ENCODE measurements around the gene ESYT2.
"Not testable (repeated sequence)": the region's sequence is repeated elsewhere in the genome, so short reads cannot be mapped to it uniquely, and the experiment has no call there.

ESYT2 gene

GRCh38 chr7:158722574-158723237 is 106.6 kb downstream of the ESYT2 start:
- DNase-seq: no peak

GRCh38 chr7:158720112-158720511 is 109.2 kb downstream of the ESYT2 start:
- no peak for DNase-seq

DNA sequence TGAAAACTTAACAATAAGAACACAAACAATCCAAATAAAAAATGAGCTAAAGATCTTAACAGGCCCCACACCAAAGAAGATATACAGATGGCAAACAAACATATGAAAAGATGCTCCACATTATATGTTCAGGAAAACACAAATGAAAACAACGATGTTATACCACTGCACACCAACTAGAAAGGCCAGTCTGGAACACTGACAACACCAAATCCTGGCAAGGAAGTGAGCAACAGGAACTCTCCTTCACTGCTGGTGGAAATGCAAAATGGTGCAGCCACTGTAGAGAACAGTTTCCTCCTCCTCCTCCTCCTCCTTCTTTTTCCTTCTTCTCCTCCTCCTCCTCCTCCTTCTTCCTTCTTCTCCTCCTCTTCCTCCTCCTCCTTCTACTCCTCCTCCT is 112.5 kb downstream of the ESYT2 start:
- DNase-seq: no peak

GRCh38 chr7:158710651-158711102 is 118.6 kb downstream of the ESYT2 start:
- DNase-seq: peak; percentile 88

- no peak for DNase-seq
Observed at GRCh38 chr7:158707610-158708009, 121.7 kb downstream of the ESYT2 start.

DNA sequence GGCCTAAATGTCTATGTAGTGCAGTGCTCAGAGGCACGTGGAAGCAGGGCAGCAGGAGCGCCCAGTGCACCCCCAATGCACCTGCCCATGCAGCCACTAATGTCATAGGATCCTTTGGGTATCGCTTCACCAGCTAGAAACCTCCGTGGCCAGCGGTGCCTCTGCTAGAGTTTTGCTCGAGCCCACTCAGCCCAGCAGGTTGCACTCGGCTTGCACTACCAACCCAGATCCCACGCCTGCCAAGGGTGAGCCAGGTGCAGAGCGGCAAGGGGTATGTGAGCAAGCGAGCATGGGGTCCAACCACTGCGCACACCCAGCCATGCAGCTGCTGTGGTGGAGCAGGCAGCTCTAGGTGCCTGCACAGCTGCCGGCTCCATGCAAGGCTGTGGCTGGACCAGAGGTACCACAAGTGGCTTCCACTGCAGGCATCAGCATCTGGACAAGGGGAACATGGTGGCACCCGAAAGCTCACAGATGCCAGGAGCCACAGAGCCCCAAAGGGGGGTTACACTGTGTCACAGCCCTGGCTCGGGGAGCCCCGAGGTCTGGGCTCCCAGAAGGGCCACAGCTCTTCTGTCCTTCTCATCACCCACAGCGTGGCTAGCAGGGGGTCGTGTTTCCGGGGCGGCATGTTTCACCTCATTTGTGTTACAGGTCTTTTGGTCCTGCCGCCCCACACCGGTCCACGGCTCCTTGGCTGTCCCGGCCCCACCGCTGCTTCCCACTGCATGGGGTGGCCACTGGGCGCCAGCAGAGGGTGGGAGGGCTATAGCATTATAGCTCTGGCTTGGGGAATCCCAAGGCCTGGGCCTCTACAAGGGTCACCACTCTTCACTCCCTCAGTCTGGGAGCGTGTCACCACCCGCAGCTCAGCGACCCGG is 122.4 kb downstream of the ESYT2 start:
- no peak for DNase-seq

- DNase-seq: peak; percentile 32
Observed at GRCh38 chr7:158706273-158706704, 123.0 kb downstream of the ESYT2 start.

- DNase-seq: no peak
Observed at GRCh38 chr7:158705234-158705850, 124.0 kb downstream of the ESYT2 start.

- peak; percentile 100 for DNase-seq
Observed at GRCh38 chr7:158704524-158705233, 124.6 kb downstream of the ESYT2 start, which contains the start of gene NCAPG2. TSS of gene NCAPG2 (minus strand) at chr7:158704804. CDS start at chr7:158701899, 2,905 bp downstream.

- not testable (repeated sequence) for DNase-seq
Observed at GRCh38 chr7:158703679-158704523, 125.4 kb downstream of the ESYT2 start.

- no peak for DNase-seq
Observed at GRCh38 chr7:158702944-158703343, 126.4 kb downstream of the ESYT2 start.

DNA sequence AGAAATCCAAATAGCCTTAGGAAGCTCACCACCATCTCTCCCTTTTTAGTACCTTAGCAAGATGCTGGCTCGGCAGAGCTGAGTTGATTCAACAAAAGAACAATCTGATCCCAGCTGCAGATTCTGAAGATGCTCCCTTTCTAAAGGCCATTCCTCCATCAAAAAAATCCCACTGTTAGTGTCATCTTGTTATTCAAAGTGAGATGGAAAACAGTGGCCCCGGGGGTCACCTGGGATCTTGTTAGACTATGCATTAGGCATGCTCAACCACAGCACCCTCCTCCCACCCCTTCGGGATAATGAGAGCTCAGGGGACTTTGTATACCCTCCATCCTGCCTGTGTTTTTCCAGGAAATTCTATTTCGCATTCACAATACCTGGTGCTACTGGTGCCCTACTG is 127.1 kb downstream of the ESYT2 start:
- DNase-seq: no peak

DNA sequence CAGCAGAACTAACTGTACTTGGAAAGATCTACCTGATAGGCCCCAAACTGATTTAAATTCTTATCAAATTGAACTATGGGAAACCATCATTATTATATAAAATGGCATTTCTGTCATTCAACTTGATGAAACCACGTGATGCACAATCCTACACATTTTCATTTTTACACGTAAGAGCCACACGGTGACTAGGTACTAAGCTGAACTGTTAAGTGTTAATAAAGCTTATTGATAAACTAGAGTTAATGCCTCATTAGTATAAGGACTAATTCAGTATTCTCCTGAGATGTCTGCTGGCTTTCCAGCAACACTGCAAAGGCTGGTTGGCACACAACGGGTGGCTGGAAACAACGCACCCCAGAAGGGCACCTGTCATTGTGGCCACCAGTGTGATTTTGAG is 129.3 kb downstream of the ESYT2 start:
- DNase-seq: no peak

GRCh38 chr7:158699341-158699740 is 130.0 kb downstream of the ESYT2 start:
- no peak for DNase-seq

GRCh38 chr7:158698657-158699195 is 130.6 kb downstream of the ESYT2 start:
- no peak for DNase-seq

DNA sequence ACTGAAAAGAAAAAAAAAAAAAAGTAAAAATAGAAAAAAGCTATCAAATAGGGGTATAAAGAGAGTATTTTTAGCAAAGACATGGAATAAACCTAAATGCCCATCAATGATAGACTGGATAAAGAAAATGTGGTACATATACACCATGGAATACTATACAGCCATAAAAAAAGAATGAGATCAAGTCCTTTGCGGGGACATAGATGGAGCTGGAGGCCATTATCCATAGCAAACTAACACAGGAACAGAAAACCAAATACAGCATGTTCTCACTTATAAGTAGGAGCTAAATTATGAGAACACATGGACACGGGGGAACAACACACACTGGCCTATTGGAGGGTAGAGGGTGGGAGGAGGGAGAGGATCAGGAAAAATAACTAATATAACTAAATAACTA is 131.7 kb downstream of the ESYT2 start:
- not testable (repeated sequence) for DNase-seq

DNA sequence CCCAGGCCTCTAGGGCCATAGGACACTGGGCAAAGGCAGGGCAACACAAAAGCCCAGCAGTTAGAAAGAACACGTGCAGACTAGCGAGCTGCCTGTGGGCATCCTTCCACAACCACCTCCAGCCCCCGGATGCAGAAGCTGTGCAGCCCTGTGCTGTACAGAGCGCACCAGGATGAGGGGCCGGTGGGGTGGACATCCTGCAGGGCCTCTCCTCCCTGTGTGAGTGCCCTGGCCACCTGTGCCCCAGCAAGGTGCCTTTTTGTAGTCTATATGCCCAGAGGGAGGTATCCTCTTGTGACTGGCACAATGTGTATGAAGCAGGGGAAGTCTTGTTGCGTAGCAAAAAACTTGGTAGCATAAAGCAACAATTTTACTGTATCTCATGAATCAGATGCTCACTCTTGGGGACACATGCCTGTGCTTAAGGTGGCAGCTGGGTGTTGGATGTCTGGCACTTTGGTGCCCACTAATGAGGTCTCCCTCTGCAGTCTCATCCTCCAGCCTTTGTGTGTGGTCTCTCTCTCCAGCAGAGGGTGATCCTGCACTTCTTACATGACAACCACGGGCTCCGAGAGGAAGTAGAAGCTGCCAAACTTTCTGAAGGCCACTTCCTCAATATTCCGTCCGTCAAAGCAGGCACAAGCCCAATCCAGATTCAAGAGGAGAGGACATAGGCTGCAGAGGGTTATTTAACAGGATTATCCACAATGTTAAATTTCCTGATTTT is 133.4 kb downstream of the ESYT2 start:
- DNase-seq: peak; percentile 92

GRCh38 chr7:158695056-158695455 is 134.3 kb downstream of the ESYT2 start:
- DNase-seq: no peak

- no peak for DNase-seq
Observed at GRCh38 chr7:158694650-158695049, 134.7 kb downstream of the ESYT2 start.

DNA sequence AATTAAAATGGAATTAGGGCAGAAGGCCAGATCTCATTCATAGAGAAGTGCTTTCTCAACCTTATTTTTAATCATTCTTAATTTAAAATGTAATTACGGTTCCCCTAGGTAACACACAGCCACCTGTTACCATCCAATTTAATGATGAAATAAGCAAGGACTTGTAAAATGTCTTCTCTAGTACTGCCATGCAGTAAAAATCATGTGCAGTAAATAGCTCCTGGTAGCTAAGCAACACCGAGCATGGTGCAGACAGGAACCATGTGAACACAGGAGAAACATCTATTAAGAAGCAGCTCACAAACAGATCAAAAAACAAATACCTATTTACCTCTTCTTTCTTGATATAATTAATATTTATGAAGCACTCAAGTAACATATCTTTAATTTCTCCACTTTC is 139.8 kb downstream of the ESYT2 start:
- DNase-seq: no peak

DNA sequence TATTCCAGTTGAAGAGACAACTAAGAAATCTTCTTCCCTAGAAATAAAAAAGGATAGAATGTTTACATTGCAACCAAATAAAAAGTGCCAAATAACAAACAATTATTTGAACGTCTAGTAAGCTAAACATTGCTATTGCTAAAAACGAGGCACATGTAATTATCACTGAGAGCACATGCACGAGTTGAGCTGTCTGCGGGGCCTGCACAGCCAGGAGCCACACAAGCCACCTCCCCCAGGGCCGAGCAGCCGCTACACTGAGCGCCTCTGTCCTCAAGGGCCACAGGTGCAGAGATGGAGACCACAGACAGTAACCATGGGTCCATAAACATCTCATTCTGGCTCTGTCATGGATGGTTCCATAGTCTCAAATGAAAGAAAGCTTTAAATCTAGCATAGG is 141.9 kb downstream of the ESYT2 start:
- DNase-seq: no peak

All from suppressor macrophage treated with lipopolysaccharide for 4 hours (primary cell).